Uterine smooth muscle cell (primary cell): Measurements from ENCODE around the gene OR1S1. TPM values are rescaled to one million over a fixed set of nuclear protein-coding genes. Genes with fewer than 3 reads are reported as not detected.

ENCODE experiments used
- total RNA-seq: library from RNA; depleted of rRNA; stranded (reverse); fragments of >200 nt; gene quantifications from 2 replicates; pipeline ENCODE4 v1.2.3, GENCODE V29; 2014

The OR1S1 gene
- total RNA-seq = 0.12 TPM in 1 of 2 replicates, not detected in the other

DNA sequence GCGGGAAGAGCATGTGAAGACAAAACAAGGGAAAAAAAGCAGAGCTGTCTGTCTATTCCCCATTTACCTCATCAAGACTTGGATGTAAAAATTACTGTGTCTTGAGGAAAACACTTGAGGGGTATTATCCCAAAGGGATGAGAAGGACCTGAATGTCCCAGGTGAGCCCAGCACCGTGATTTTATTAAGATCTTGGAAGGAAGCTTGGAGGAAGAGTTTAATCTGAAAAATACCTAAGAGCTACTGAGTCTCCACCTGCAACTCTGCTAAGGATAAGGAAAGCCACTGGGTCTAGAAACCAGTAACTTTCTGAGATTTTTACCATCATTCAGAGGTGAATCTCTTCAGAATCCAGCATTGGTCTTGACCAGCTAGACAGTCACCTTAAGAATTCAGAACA, at the start of gene OR1S1:
TSS of gene OR1S1 (plus strand) at position 301 of the 400 bp plus-strand sequence.

GRCh38 chr11:58188770-58189169, 23.8 kb upstream of the OR1S1 start, which contains the start of gene OR9Q2:
Gene OR9Q2 (plus strand): TSS chr11:58189070. CDS start chr11:58190491, 1,421 bp downstream.

DNA sequence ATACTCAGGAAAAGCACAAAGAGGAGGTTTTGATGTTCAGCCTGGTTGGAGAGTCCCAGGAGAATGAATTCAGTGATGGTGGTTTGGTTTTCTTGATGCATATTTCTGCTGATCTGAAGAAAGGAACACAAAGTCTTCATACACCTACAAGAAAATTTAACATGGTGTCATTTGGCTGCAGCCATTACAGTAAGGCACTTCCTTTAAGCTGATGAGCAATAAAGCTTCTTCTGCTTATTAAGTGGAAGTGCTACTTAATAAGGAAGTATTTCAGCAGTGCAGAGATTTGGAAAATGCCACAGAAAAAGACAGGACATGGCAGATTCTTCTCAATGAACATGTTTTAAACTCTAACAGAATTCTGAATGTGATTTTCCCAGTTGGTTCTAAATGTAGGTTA, 8.5 kb upstream of the OR1S1 start, which contains the start of gene OR1S2:
TSS of gene OR1S2 (minus strand) at position 101 of the 400 bp plus-strand sequence. CDS start at position 101, 0 bp downstream.

Other genes with a start within 250 kb of the OR1S1 start
- gene OR9Q1, start 188.8 kb upstream of the OR1S1 start, total RNA-seq = not detected in 2 replicates
- gene OR6Q1, start 181.8 kb upstream of the OR1S1 start, total RNA-seq = not detected in 2 replicates
- under 0.01 TPM in 1 of 2 replicates, not detected in the other for gene OR9I1, start 87.2 kb upstream of the OR1S1 start, total RNA-seq
- 0.12 TPM in 1 of 2 replicates, not detected in the other for gene OR9Q2, start 23.6 kb upstream of the OR1S1 start, total RNA-seq
- gene OR1S2, start 8.6 kb upstream of the OR1S1 start, total RNA-seq = not detected in 2 replicates
- not detected in 2 replicates for gene OR10Q1, start 16.2 kb downstream of the OR1S1 start, total RNA-seq
- not detected in 2 replicates for gene OR10W1, start 55.5 kb downstream of the OR1S1 start, total RNA-seq
- gene OR5B17, start 146.3 kb downstream of the OR1S1 start, total RNA-seq = not detected in 2 replicates
- gene OR5B3, start 194.2 kb downstream of the OR1S1 start, total RNA-seq = not detected in 2 replicates
- not detected in 2 replicates for gene OR5B2, start 215.4 kb downstream of the OR1S1 start, total RNA-seq
- 0.11 TPM in 1 of 2 replicates, not detected in the other for gene OR5B12, start 229.5 kb downstream of the OR1S1 start, total RNA-seq